ENCODE results near the gene SLC2A10. TPM values are rescaled to one million over a fixed set of nuclear protein-coding genes. Genes with fewer than 3 reads are reported as not detected.

Gene SLC2A10
- total and polyA plus RNA-seq, 2 donors (not counting 3 experiments of a cell fraction or from before 2014, with no cell fraction given), result 11.2 to 13.6 TPM

- BruUV-seq (replicated peaks), result no TSS peak
- intact Hi-C loops (cut with micrococcal nuclease) (loop anchor here (1.0 to 10.0 kb wide), 2 partner anchors 179 to 1815 kb away; partner anchors contain the start of gene YWHAB), dilution Hi-C loops (cut with MboI; ENCODE audit: extremely low pct_ligation_motif_present, low sequenced_read_pairs) (no loop called here)
- Histone ChIP-seq H3K4me2 (ENCODE audit: insufficient read depth, low read length) (no peak overlapping the region), H3K27me3 (ENCODE audit: control insufficient read depth in 2 of 2, insufficient read depth in 2 of 2, low read length in 2 of 2) (peaks cover 3% of the 10 kb centered on the region in 2 experiments), H3K4me3 (replicated peaks in 1 of 3; ENCODE audit: insufficient read depth in 1 of 3, low read depth in 1 of 3, low read length in 3 of 3) (no peak overlapping the region), H3K36me3 (ENCODE audit: control insufficient read depth in 2 of 2, extremely low read depth in 1 of 2, insufficient read depth in 2 of 2, low read length in 2 of 2) (no peaks in the 10 kb centered on the region), H3K4me1 (ENCODE audit: control insufficient read depth, extremely low read depth, insufficient read depth, low read length) (no peaks in the 10 kb centered on the region), H3K9me1 (replicated peaks; ENCODE audit: control insufficient read depth, extremely low read depth, insufficient read depth, low read length) (no peaks in the 10 kb centered on the region), H3K27ac (ENCODE audit: insufficient read depth, low read depth, low read length) (no peak overlapping the region), H3K9ac (replicated peaks; ENCODE audit: extremely low read depth, insufficient read depth, low read length) (no peak overlapping the region), H4K20me1 (replicated peaks; ENCODE audit: control insufficient read depth, extremely low read depth, insufficient read depth, low read length) (no peaks in the 10 kb centered on the region), H3K9me3 (replicated peaks; ENCODE audit: control insufficient read depth, insufficient read depth, low read length) (no peaks in the 10 kb centered on the region), H3K79me2 (ENCODE audit: control insufficient read depth, insufficient read depth, low read length) (no peaks in the 10 kb centered on the region), H2AFZ (ENCODE audit: low read depth, low read length) (peak overlapping the region; percentile 30)
- peak; percentile 83 for FAIRE-seq
- TF ChIP-seq CTCF (IDR thresholded peaks at IDR 0.05; ENCODE audit: extremely low read depth in 1 of 2, insufficient read depth in 1 of 2, low read depth in 1 of 2, low read length in 2 of 2) (peak; percentile 68 to 75), POLR2A (IDR thresholded peaks at IDR 0.05; ENCODE audit: low read depth, low read length) (no peak)
- ChIA-PET POLR2A (no interaction called here), CTCF (interaction anchor here (0.6 to 1.0 kb wide), 2 partner anchors 10 to 16 kb away, joined by 3 read pairs; partner anchors contain the start of gene TP53RK)
- DNase-seq (ENCODE audit: low read depth, low spot score), result peak; percentile 30
Measured at GRCh38 chr20:46699651-46700359, 9.6 kb upstream of the SLC2A10 start.

- H3K27ac ChIP-seq (ENCODE audit: insufficient read depth, low read depth, low read length), result no peak overlapping the region
- H3K36me3 ChIP-seq (ENCODE audit: control insufficient read depth in 2 of 2, extremely low read depth in 1 of 2, insufficient read depth in 2 of 2, low read length in 2 of 2), result no peaks in the 10 kb centered on the region
- peaks cover 4 to 7% of the 10 kb centered on the region in 2 experiments for H3K27me3 ChIP-seq (ENCODE audit: control insufficient read depth in 2 of 2, insufficient read depth in 2 of 2, low read length in 2 of 2)
- H3K4me3 ChIP-seq (replicated peaks in 1 of 3; ENCODE audit: insufficient read depth in 1 of 3, low read depth in 1 of 3, low read length in 3 of 3), result no peak overlapping the region
- H3K9me1 ChIP-seq (replicated peaks; ENCODE audit: control insufficient read depth, extremely low read depth, insufficient read depth, low read length), result no peaks in the 10 kb centered on the region
- H3K4me1 ChIP-seq (ENCODE audit: control insufficient read depth, extremely low read depth, insufficient read depth, low read length), result no peaks in the 10 kb centered on the region
- H4K20me1 ChIP-seq (replicated peaks; ENCODE audit: control insufficient read depth, extremely low read depth, insufficient read depth, low read length), result no peaks in the 10 kb centered on the region
- no peak overlapping the region for H3K9ac ChIP-seq (replicated peaks; ENCODE audit: extremely low read depth, insufficient read depth, low read length)
- FAIRE-seq, result no peak
- ChIA-PET POLR2A (no interaction called here), CTCF (no interaction called here)
- DNase-seq (ENCODE audit: low read depth, low spot score), result no peak
- no peaks in the 10 kb centered on the region for H3K9me3 ChIP-seq (replicated peaks; ENCODE audit: control insufficient read depth, insufficient read depth, low read length)
- H2AFZ ChIP-seq (ENCODE audit: low read depth, low read length), result no peak overlapping the region
- no TSS peak for BruUV-seq (replicated peaks)
- H3K4me2 ChIP-seq (ENCODE audit: insufficient read depth, low read length), result no peak overlapping the region
- H3K79me2 ChIP-seq (ENCODE audit: control insufficient read depth, insufficient read depth, low read length), result no peaks in the 10 kb centered on the region
- intact Hi-C loops (cut with micrococcal nuclease), result no loop called here
- TF ChIP-seq FOS (IDR thresholded peaks at IDR 0.05; ENCODE audit: borderline replicate concordance, insufficient read depth, low read length), result no peak
- no peak for TF ChIP-seq JUN (IDR thresholded peaks at IDR 0.05; ENCODE audit: borderline replicate concordance, insufficient read depth, insufficient read length, low read depth)
- dilution Hi-C loops (cut with MboI; ENCODE audit: extremely low pct_ligation_motif_present, low sequenced_read_pairs), result no loop called here
Measured at GRCh38 chr20:46700481-46700880, 9.0 kb upstream of the SLC2A10 start.

Data from endothelial cell of umbilical vein (primary cell).